NCI-H2081 (cell line): Measurements from ENCODE around the gene ETHE1.
A peak's percentile ranks its signal among the peaks of the same experiment; 100 is the strongest.
"Not testable (repeated sequence)": the region's sequence is repeated elsewhere in the genome, so short reads cannot be mapped to it uniquely, and the experiment has no call there.

Experiments
- DNase-seq, 2 experiments: peaks; one replicate each; lab custom pipeline; 2025; lab: John Stamatoyannopoulos, UW

The ETHE1 gene

DNA sequence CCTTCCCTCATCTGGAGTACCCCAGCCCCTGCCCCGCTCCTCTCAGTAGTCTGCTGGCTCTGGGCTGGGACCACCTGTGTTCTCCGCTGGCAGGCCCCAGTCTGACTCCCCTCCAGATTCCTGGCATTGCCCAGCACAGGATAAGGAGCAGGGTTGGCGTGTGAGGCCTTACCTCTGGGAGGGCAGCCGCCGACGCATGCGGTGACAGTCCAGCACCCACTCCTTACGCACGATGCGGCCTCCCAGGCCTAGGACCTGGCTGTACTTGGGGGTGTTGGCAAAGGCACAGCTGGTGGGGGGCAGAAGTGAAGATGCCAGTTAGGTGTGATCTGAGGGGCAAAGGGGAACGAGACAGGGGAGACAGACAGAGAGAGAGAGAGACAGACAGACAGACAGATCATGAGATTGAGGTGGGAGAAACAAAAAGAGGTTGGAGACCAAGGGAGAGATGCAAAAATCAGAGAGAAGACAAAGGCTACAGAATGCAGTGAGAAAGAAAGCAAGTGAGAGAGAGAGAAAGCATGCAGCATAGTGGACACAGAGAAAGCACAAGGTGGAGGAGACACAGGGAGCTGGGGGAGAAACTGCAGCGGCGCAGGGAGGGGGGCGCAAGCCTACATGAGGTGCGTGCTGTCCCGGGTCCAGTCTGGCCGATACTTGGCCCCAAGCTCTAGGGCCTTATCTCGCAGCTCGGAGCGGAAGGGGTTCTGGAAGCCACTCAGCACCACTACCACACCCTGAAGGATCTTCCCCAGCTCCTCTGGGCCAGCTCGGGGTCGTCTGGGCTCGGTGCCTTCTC is 24.6 kb upstream of the ETHE1 start:
- no peak for DNase-seq

DNA sequence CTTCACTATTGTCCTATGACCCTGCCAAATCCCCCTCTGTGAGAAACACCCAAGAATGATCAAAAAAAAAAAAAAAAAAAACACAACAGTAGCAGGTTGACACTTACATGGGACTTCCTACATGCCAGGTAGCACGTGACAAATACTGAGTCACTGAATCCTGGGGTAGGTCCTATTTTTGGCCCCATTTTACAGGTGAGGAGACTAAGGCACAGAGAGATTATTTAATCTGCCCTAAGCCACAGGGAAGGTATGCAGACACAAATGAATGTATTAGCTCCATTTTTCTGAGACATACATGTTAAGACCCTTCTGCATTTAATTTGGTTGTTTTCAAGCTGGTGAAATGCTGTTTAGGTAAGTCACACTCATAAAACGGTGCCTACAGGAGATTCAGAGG is 21.7 kb upstream of the ETHE1 start:
- no peak for DNase-seq

DNA sequence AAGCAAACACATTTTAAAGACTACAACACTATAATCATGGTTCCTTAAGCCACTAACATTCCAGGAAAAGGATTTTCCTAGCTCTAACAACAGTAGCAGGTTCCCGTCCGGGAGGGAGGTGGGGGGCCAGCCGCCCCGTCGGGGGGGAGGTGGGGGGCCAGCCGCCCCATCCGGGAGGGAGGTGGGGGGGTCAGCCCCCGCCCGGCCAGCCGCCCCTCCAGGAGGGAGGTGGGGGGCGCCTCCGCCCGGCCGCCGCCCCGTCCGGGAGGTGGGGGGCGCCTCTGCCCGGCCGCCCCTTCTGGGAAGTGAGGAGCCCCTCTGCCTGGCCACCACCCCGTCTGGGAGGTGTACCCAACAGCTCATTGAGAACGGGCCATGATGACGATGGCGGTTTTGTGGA is 20.9 kb upstream of the ETHE1 start:
- DNase-seq = not testable (repeated sequence)

DNA sequence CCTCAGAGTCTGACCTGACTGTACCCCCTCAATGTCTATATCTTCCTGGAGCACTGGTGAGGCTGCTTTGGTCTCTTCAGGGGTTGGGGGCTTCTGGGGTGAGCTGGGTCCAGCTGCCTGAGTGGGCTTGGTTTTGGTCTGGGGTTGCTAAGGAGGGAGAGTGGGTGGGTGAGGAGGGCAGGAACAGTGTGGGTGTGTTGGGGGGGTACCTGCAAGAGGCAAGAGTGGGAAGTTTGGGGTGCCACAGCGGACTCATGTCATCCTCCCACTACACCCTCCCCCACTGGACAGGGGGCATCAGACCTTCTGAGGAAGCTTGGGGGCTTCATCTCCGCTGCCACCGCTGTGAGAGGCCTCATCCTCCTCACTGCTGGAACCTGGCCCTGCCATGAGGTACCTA is 19.6 kb upstream of the ETHE1 start:
- DNase-seq = no peak

DNA sequence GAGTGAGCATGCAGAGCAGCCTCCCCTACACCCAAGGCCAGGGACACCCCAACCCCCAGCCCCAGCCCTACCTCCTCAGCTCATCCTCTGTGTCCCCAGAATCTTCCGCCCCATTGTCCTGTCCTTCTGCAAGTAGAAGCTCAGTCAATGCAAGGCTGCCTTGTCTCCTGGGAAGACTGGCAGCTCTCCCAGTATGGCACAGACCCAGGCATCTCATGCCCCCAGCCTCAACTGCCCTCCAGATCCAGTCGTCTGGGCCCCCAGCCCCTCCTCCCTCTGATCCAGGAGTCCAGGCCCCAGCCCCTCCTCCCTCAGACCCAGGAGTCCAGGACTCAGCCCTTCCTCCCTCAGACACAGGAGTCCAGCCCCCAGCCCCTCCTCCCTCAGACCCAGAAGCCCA is 19.0 kb upstream of the ETHE1 start:
- DNase-seq = no peak

DNA sequence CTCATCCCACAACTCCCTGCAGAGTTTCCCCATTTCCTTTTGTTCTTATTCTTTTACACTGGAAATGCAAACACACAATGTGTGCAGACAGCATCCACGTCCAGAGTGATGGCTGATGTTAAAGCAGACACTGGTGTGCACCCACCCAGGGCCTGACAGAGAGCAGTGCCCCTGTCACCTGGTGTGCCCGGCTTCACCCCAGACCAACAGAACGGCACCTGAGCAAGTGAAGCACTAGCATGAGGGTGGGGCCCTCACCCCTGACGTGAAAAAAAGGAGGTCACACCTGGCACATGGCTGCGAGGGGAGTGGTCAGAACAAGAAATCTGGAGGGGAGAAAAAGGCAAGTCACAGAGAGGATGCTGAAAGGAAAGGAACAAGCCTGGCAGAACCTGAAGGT is 18.3 kb upstream of the ETHE1 start:
- DNase-seq = no peak

DNA sequence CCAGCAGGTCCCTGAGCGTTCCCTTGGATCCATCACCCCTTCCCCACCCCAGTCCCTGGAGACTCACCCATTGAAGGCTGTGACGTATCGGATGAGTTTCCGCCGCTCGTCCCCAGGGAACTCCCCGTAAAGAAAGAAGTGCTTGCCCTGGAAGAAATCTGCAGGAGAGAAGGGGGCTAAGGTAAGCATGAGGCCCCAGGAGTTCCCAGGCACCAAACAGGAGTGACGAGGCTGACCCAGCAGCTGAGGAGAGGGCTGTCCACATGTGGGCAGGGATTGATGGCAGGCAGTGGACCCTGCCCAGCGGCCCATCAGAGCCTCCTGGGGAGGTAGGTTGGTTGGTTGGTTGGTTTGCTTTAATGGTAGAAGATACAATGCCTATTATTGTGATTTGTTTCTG is 17.1 kb upstream of the ETHE1 start:
- no peak for DNase-seq

DNA sequence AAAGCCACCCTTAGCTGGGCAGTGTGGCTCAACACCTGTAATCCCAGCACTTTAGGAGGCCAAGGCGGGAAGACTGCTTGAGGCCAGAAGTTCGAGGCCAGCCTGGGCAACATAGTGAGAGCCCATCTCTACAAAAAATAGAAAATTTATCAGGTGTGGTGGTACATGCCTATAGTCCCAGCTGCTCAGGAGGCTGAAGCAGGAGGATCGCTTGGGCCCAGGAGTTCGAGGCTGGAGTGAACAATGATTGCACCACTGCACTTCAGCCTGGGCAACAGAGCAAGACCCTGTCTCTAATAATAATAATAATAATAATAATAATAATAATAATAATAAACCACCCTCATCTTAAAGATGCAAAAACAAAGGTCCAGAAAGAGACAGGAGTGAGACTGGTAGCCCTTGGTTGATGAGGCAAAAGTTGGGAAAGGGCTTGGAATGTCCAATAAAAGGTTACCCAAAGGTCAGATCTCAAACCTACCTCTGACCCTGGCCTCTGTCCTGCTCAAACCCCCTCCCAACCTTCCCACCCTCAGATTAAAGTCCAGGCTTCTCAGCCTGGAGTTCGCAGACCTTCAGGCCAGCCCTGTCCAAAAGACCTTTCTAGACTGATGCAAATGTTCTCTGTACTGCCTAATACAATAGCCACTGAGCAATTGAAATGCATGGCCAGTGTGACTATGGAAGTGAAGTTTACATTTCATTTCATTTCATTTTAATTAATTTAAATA is 15.1 kb upstream of the ETHE1 start:
- no peak for DNase-seq

DNA sequence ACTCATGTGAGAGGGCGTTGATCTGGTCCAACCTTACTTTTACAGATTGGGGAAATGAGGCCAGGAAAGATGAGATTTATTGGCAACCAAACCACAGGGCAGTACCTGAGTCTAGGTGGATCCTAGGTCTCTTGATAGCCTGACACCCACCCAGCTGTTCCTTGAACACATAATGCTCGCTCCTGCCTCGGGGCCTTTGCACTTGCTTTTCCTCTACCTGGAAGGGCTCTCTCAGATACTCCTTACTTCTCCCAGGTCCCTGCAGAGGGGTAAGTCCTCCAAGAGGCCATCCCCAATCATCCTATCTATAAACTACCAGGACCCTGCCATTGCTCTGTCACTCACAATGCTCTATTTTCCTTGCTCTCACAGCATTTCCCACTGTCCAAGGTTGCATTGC is 13.4 kb upstream of the ETHE1 start:
- DNase-seq = no peak

DNA sequence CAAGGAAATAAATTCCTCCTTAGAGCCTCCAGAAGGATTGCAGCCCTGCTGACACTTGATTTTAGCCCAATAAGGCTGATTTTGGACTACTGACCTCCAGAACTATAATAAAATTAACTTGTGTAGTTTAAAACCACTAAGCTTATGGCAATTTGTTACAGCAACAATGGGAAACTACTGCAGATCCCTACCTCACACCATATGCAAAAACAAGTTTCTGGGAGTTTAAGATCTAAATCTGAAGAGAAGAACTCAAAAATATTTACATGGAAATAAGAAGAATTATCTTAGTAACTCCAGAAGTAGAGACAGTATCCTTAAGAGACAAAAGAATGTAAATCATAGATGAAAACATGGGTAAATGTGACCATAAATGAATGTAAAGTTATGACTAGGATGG is 11.9 kb upstream of the ETHE1 start:
- no peak for DNase-seq

DNA sequence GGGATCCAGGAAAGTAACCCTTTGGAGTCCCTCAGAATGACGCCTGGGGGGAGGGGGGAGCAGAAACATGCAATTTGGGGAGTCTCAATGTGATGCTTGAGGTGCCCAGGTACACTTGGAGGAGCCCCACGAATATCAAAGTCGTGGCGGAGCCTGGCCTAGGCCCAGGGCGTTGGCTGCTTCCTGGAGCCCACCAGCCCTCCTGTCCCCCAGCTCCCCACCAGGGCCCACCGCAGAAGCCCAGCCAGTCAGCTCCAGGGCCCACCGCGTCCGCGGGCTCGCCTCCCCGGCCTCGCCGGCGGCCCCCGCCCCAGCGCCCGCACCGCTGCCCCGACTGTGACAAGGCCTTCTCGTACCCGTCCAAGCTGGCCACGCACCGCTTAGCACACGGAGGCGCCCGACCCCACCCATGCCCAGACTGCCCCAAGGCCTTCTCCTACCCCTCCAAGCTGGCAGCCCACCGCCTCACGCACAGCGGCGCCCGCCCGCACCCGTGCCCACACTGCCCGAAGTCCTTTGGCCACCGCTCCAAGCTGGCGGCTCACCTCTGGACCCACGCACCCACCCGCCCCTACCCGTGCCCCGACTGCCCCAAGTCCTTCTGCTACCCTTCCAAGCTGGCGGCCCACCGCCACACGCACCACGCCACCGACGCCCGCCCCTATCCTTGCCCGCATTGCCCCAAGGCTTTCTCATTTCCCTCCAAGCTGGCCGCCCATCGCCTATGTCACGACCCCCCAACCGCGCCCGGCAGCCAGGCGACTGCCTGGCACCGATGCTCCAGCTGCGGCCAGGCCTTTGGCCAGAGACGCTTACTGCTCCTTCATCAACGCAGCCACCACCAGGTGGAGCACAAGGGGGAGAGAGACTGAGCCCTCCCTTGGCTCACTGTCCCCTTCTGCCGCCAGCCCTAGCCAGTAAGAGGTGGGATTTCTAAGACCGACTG is 8.1 kb upstream of the ETHE1 start:
- DNase-seq = peak in 1 of 2 experiments; percentile 3

DNA sequence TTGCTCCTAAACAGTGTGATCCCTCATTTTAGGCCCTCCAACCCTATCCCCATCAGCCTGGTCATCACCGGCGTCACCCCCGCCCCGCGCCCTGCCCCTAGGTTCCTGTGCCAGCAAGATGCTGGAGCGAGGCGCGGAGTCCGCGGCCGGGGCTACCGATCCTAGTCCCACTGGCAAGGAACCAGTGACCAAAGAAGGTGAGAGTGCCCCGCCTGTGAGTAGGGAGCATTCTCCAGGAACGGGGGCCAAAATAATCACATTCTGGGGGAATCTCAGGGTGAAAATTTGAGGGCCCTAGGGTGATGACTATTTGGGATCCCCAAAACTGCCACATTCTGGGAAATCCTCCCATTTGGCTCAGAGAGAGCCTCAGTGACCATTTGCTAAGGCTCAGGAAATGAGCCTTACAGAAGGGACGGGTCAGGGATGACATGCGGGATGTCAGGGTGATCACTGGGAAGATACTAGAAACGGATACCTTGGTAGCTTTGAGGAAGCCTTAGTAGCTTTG is 7.4 kb upstream of the ETHE1 start:
- DNase-seq = no peak

DNA sequence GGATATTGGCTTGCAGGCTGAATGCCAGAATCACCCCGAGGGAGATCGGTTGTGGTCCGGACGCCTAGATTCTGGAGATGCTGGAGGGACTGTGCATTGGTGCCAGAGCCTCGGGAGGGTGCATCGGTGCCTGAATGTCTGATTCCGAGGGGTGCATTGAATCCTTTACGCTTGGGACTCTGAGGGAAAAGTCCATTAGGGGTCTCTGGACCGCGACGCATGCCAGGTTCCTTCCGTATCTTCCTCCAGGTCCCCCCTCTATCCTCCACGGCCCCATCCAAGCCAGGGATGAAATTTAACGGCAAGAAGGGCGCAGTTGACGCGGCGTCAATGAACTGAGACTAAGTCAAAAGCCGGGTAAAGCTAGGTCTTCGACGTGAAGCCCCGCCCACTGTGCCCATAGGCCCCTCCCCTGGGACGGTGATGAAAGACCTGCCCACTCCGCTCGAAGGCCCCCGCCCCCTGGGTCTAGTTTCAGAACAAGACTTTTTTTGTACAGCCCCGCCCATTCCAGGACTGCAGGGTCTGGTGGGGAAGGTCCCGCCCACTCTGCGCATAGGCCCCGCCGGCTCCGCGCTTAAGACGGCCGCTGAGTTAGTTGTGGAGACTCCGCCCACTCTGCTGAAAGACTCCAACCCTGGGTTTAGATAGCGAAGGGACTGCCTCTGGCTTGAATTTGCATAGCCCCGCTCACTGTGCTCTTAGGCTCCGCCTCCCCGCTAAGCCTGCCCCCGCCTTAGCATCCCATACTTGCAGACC is 6.7 kb upstream of the ETHE1 start:
- peak; percentile 76 to 82 for DNase-seq

DNA sequence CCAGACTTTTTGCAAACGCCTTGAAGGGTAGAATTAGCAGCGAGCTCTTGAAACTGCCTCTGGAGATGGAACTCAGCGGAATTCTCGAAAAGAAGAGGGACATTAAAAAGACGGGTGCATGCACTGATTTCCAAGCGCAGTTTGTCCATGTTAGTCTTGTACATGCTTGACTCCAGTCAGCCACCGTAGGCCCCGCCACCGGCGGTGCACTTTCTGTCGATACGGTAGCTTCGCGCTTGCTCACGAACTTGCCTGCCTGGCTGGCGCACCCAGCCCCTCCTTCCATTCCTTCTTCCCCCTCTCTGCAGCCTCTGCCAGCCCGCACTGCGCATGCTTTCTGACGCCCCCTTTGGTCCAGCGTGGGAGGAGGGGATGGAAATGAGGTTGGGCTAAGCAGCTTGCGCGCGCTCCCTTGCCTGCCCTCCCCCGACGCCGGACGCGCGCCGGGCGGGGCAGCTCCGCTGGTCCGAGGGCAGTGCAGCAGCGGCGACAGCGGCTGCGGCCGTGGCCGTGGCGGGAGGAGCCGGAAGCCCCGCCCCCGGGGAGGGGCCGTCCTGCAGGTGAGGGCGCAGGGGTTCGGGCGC is 6.1 kb upstream of the ETHE1 start, which contains the start of gene ZNF575:
Gene ZNF575, plus strand, starts transcription at position 227 of the 584 bp plus-strand sequence. CDS start 1,235 bp downstream, outside the sequence.
- peak; percentile 88 to 91 for DNase-seq

DNA sequence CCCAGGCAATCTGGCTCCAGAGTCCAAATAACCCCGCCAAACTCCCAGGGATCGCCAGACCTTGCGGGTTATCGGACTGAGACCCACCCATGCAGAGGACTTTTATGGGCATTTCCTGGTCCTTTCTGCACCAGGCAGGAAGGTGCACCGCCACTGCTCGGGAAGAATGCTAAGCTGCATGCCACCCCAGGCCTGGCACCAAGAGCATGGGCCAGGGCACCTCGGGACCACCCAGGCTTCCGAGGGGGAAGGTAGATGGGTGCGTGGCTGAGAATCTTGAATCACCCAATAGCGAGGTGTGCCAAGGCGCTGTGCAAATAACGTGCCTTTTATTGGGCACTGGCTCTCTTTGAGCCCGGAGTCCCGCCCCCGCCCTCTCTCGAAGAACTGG is 5.6 kb upstream of the ETHE1 start:
- no peak for DNase-seq

DNA sequence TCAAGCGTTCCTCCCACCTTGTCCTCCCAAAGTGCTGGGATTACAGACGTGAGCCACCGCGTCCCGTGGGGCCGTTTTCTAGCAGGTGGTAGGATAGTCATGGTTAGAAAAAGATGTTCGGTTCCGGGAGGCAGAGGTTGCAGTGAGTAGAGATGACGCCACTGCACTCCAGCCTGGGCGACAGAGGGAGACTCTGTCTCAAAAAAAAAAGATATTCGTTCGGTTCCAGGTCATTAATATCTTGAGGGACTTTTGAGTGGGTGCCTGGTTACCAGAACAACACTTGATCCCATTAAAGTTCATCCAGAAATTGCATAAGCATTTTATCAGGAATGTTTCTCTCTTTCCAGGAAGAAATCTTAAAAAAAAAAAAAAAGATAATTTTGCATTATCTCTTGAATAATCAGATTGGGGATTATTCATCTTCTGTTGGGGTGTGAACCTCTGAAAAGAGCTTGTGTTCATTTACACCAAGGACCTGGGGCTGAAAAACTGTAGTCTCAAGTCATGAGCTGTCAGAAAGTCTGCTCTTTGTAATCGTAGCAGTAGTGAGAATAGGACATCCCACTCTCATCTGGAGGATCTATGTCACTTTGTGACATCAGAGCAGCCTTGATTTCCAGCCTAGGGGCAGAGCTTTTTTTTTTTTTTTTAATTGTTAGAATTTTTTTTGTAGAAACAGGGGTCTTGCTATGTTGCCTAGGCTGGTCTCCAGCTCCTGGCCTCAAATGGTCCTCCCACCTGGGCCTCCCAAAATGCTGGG is 1.0 kb upstream of the ETHE1 start:
- peak in 1 of 2 experiments; percentile 9 for DNase-seq

DNA sequence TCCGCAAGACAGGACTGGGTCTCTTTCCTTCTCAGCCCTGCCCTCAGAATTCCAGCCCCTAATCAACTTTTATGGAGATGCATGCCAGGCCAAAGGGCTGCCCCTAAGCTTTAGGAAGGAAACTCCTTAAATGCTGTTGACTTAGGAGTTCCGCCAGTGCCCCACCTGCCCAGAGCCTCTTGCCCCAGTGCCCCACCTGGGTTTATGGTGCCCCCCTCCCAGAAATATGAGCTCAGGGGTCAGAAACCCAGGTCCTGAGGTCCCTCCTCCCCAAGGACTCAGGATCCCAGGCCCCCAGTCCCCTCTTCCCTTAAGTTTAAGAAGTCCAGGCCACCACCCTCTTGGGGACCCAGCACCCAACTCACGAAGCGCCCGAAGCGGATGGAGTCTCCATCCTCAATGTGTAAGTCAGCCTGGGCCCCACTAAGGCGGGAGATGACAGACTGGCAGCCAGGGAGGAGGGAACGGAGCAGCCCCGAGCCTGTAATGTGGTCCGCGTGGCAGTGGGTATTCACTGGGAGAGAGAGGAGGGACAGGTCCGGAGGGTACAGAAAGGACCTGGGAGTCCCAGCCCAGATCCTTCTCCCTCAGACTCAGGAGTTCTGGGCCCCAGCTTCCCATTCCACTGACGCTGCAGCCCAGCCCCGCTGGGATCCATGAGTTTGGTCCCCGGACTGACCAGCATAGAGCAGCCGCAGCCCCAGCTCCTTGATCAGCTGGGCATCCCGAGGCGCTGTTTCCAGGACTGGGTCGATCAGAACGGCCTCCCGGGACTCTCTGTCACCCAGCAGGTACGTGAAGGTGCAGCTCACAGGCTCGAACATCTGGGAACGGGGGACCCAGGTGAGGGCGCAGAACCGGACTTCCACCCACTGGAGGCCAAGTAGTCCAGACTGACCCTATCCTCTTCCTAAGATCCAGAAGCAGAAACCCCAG is 897 bp downstream of the ETHE1 start:
- no peak for DNase-seq

DNA sequence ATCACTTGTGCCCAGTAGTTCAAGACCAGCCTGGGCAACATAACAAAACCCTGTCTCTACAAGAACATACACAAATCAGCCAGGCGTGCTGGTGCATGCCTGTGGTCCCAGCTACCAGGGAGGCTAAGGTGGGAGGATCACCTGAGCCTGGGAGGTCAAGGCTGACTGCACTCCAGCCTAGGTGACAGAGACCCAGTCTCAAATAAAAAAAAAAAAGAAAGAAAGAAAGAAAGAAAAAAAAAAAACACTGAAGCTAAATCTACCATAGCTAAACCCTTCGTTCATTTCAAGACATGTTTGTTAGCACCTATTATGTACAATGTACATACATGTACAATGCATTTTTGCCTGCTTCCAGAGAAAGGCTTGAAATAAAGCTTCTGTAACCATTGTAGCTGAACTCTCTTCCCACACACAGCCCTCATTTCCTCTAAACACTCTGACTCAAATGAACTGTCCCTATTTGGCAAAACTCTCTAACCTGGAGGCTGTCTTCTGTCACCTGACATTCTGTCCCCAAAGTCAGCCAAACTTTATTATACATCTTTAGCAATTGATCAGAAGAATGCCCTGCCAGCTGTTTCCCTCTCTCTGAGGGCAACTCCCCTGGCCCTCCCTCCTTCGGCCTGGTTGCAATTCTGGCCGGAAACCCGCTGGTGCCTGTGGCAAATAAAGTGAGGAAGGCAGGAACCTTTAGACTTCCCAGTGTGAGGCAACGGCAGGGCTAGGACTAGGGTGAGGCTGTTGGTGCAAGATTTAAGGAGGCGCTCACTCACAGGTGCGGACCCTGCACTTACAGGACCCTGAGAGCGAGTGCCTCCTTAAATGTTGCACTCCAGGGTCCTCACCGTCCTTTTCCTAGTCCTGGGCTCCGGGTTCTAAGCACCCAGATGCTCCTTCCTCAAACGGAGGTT is 1.8 kb downstream of the ETHE1 start:
- DNase-seq = no peak
